Chondrocyte (in vitro differentiated cells): ENCODE data around the gene NR2F2. TPM values are rescaled to one million over a fixed set of nuclear protein-coding genes. Genes with fewer than 3 reads are reported as not detected.

ENCODE experiments used
- DNase-seq: peaks from one replicate; pipeline ENCODE4 v3.0.0; 2021; ENCODE audit warnings: mixed read lengths, low spot score
- H3K27ac Mint-ChIP-seq: one replicate; pipeline ENCODE4 v1.8.0; 2021; ENCODE audit warnings: mild to moderate bottlenecking, moderate library complexity, mixed read lengths; ENCODE audit not compliant: unreplicated experiment
- H3K27me3 Mint-ChIP-seq: 2 replicates; pipeline ENCODE4 v1.8.0; 2021; ENCODE audit warnings: low read depth, mixed read lengths
- H3K36me3 Mint-ChIP-seq: 2 replicates; pipeline ENCODE4 v1.8.0; 2021; ENCODE audit warnings: low read depth, mixed read lengths
- H3K4me1 Mint-ChIP-seq: 2 replicates; pipeline ENCODE4 v1.8.0; 2021; ENCODE audit warnings: low read depth, mild to moderate bottlenecking, mixed read lengths
- H3K4me3 Mint-ChIP-seq: one replicate; pipeline ENCODE4 v1.8.0; 2021; ENCODE audit warnings: mild to moderate bottlenecking, moderate library complexity, mixed read lengths; ENCODE audit not compliant: unreplicated experiment
- H3K9me3 Mint-ChIP-seq: 2 replicates; pipeline ENCODE4 v1.8.0; 2021; ENCODE audit warnings: low read depth, mixed read lengths
- total RNA-seq: library from RNA; stranded (reverse); gene quantifications from 3 replicates; pipeline ENCODE4 v1.2.1, GENCODE V29; 2021
- TF ChIP-seq, protein P1 (sequence below): fragments of 200-600 bp; sonication (generic); IDR thresholded peaks from 2 replicates; pipeline ENCODE4 v1.5.0; 2021; ENCODE audit warnings: antibody characterized with exemption, mild to moderate bottlenecking, moderate library complexity

NR2F2 gene
- total RNA-seq, 1 donor from 2014 or later: 169 TPM

DNA sequence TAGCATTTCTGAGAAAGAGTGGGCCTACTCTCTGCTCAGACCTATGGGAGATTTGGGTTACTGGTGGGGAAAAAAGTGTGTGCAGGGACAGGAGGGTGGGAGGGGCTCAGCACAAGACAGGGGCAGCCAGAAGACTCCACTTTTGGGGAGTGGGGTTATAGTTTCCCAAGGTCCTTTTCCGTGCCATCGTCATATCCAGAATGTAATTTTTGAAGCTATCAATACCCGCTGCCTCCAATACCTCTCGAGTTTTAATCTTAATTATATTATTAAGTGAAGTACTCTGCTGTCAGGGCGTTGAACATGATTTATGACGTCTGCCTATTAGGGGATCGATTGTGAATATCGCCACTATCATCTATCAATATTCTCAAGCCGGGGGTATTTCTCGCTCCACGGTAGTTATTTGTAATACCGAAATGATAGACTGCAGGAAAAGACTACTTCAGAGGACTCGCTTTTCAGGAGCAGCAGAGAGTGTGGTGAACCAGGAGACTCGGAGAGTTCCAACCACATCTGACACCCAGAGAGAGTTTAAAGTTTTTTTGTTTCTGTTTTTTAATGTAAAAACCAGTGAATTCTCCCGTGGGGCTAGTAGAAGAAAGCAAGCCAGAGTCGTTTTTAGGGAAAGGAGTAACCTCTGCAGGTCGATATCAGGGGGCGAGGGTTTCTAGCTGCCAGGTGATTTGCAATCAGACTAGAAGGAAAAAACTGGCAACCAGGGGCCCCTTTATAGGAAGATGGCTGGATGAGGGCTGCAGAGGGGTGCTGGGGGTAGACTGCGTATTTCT lies 20.6 kb downstream of the NR2F2 start:
- H3K27ac Mint-ChIP-seq: peak overlapping the region; percentile 67
- H3K4me3 Mint-ChIP-seq: no peak overlapping the region
- no peak for DNase-seq
- TF ChIP-seq, protein P1, sequence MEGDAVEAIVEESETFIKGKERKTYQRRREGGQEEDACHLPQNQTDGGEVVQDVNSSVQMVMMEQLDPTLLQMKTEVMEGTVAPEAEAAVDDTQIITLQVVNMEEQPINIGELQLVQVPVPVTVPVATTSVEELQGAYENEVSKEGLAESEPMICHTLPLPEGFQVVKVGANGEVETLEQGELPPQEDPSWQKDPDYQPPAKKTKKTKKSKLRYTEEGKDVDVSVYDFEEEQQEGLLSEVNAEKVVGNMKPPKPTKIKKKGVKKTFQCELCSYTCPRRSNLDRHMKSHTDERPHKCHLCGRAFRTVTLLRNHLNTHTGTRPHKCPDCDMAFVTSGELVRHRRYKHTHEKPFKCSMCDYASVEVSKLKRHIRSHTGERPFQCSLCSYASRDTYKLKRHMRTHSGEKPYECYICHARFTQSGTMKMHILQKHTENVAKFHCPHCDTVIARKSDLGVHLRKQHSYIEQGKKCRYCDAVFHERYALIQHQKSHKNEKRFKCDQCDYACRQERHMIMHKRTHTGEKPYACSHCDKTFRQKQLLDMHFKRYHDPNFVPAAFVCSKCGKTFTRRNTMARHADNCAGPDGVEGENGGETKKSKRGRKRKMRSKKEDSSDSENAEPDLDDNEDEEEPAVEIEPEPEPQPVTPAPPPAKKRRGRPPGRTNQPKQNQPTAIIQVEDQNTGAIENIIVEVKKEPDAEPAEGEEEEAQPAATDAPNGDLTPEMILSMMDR: no peak
- H3K9me3 Mint-ChIP-seq: no peaks in the 10 kb centered on the region
- peaks cover 77% of the 10 kb centered on the region for H3K4me1 Mint-ChIP-seq
- no peaks in the 10 kb centered on the region for H3K27me3 Mint-ChIP-seq
- peaks cover 2% of the 10 kb centered on the region for H3K36me3 Mint-ChIP-seq

- H3K36me3 Mint-ChIP-seq: peaks cover 2% of the 10 kb centered on the region
- no peaks in the 10 kb centered on the region for H3K9me3 Mint-ChIP-seq
- H3K27me3 Mint-ChIP-seq: no peaks in the 10 kb centered on the region
- DNase-seq: no peak
- peak overlapping the region; percentile 60 for H3K27ac Mint-ChIP-seq
- H3K4me3 Mint-ChIP-seq: no peak overlapping the region
- H3K4me1 Mint-ChIP-seq: peaks cover 75% of the 10 kb centered on the region
- TF ChIP-seq, protein P1: no peak
These were observed 21.5 kb downstream of the NR2F2 start for GRCh38 chr15:96351761-96352603.

- Mint-ChIP-seq H3K4me1 (peaks cover 72% of the 10 kb centered on the region), H3K4me3 (peak overlapping the region; percentile 15), H3K9me3 (no peaks in the 10 kb centered on the region), H3K27me3 (no peaks in the 10 kb centered on the region), H3K27ac (peak overlapping the region; percentile 60), H3K36me3 (peaks cover 2% of the 10 kb centered on the region)
- no peak for DNase-seq
- TF ChIP-seq, protein P1: no peak
These were observed 22.3 kb downstream of the NR2F2 start for GRCh38 chr15:96352604-96353405.

DNA sequence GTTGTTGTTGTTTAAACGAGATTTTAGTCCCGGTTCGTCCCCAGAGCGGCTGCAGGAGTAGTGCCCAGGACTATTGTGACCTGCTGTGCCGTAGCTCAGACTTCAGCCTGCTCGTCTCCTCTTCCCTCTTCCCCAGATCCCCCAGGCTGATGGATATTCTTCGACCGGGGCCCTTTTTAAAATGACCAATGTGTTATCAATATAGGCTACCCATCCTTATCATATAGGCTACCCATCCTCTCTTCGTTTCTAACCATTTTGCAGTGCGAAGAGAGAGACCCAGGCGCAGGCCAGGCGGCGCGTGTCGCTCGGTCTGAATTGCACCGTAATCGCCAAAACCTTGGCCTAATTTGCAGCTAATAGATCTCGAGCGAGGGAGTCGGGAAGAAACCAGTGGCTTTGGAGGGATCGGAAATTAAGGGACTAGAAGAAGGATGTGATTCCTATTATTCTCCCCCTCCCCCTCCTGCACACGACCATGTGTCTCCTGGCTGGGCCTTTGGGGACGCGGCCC lies 23.0 kb downstream of the NR2F2 start:
- no peak overlapping the region for H3K4me3 Mint-ChIP-seq
- no peaks in the 10 kb centered on the region for H3K36me3 Mint-ChIP-seq
- DNase-seq: no peak
- no peaks in the 10 kb centered on the region for H3K27me3 Mint-ChIP-seq
- peaks cover 71% of the 10 kb centered on the region for H3K4me1 Mint-ChIP-seq
- H3K27ac Mint-ChIP-seq: peak overlapping the region; percentile 49
- no peaks in the 10 kb centered on the region for H3K9me3 Mint-ChIP-seq
- TF ChIP-seq, protein P1: no peak
